Endothelial cell (in vitro differentiated cells): ENCODE measurements around the gene LY9. TPM values are rescaled to one million over a fixed set of nuclear protein-coding genes. Genes with fewer than 3 reads are reported as not detected.

Source experiments
- DNase-seq: peaks from one replicate; pipeline ENCODE4 v3.0.0; 2021; ENCODE audit warnings: low spot score
- H3K27ac Mint-ChIP-seq: one replicate; pipeline ENCODE4 v1.8.0; 2021; ENCODE audit warnings: mixed read lengths, inconsistent platforms; ENCODE audit not compliant: unreplicated experiment
- H3K27me3 Mint-ChIP-seq: one replicate; pipeline ENCODE4 v1.8.0; 2021; ENCODE audit warnings: mild to moderate bottlenecking, moderate library complexity, mixed read lengths, inconsistent platforms; ENCODE audit not compliant: unreplicated experiment
- H3K36me3 Mint-ChIP-seq: one replicate; pipeline ENCODE4 v1.8.0; 2021; ENCODE audit warnings: mild to moderate bottlenecking, low read depth, mixed read lengths, inconsistent platforms; ENCODE audit not compliant: unreplicated experiment
- H3K4me1 Mint-ChIP-seq: one replicate; pipeline ENCODE4 v1.8.0; 2021; ENCODE audit warnings: mild to moderate bottlenecking, mixed read lengths, inconsistent platforms; ENCODE audit not compliant: unreplicated experiment
- H3K4me3 Mint-ChIP-seq: one replicate; pipeline ENCODE4 v1.8.0; 2021; ENCODE audit warnings: mild to moderate bottlenecking, mixed read lengths, inconsistent platforms; ENCODE audit not compliant: unreplicated experiment
- H3K9me3 Mint-ChIP-seq: one replicate; pipeline ENCODE4 v1.8.0; 2021; ENCODE audit warnings: mixed read lengths, inconsistent platforms; ENCODE audit not compliant: unreplicated experiment
- CTCF ChIP-seq: fragments of 200-600 bp; sonication (generic); IDR thresholded peaks from one replicate; pipeline ENCODE4 v1.5.0; 2021; ENCODE audit warnings: antibody characterized with exemption; ENCODE audit not compliant: unreplicated experiment
- total RNA-seq: library from RNA; stranded (reverse); fragmentation: NEBNext Ultra II Directional; extraction: Animal tissue kit (Norgen Biotek cat#: 25700); gene quantifications from one replicate; pipeline ENCODE4 v1.2.1, GENCODE V29; 2021; ENCODE audit not compliant: unreplicated experiment

The LY9 gene
- total RNA-seq, 1 donor from 2014 or later, result not detected

DNA sequence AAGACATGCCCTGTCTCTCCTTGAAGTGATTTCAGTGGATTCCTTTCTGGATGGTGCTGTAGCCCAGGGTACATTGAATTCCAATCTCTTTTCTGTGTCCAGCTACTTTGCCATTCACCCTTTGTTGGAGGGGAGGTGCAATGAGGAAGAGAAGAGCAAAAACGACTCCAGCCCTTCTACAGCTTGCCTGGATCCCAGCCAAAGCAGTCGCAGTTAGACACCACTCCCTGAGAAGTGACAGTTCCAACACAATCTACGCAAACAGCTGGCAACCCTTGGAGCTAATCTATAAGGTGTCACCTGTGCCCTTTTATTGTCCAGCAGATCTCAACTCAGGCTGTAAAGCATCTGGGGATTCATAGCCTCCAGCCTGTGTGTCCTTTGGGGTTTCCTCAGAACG lies 62.1 kb downstream of the LY9 start:
- H3K4me1 Mint-ChIP-seq, result peaks cover 10% of the 10 kb centered on the region
- H3K27ac Mint-ChIP-seq, result no peak overlapping the region
- DNase-seq, result no peak
- TF ChIP-seq CTCF, result no peak
- H3K27me3 Mint-ChIP-seq, result peaks cover 2% of the 10 kb centered on the region
- no peaks in the 10 kb centered on the region for H3K36me3 Mint-ChIP-seq
- H3K4me3 Mint-ChIP-seq, result no peak overlapping the region
- no peaks in the 10 kb centered on the region for H3K9me3 Mint-ChIP-seq

GRCh38 chr1:160858507-160858906 lies 62.5 kb downstream of the LY9 start:
- no peaks in the 10 kb centered on the region for H3K9me3 Mint-ChIP-seq
- peaks cover 11% of the 10 kb centered on the region for H3K4me1 Mint-ChIP-seq
- H3K27me3 Mint-ChIP-seq, result peaks cover 2% of the 10 kb centered on the region
- H3K27ac Mint-ChIP-seq, result no peak overlapping the region
- no peak for TF ChIP-seq CTCF
- no peaks in the 10 kb centered on the region for H3K36me3 Mint-ChIP-seq
- H3K4me3 Mint-ChIP-seq, result no peak overlapping the region
- DNase-seq, result no peak

GRCh38 chr1:160859166-160859565 lies 63.2 kb downstream of the LY9 start:
- no peak for DNase-seq
- no peak for TF ChIP-seq CTCF
- Mint-ChIP-seq H3K27ac (no peak overlapping the region), H3K4me3 (no peak overlapping the region), H3K36me3 (no peaks in the 10 kb centered on the region), H3K9me3 (no peaks in the 10 kb centered on the region), H3K4me1 (peaks cover 18% of the 10 kb centered on the region), H3K27me3 (peaks cover 2% of the 10 kb centered on the region)

DNA sequence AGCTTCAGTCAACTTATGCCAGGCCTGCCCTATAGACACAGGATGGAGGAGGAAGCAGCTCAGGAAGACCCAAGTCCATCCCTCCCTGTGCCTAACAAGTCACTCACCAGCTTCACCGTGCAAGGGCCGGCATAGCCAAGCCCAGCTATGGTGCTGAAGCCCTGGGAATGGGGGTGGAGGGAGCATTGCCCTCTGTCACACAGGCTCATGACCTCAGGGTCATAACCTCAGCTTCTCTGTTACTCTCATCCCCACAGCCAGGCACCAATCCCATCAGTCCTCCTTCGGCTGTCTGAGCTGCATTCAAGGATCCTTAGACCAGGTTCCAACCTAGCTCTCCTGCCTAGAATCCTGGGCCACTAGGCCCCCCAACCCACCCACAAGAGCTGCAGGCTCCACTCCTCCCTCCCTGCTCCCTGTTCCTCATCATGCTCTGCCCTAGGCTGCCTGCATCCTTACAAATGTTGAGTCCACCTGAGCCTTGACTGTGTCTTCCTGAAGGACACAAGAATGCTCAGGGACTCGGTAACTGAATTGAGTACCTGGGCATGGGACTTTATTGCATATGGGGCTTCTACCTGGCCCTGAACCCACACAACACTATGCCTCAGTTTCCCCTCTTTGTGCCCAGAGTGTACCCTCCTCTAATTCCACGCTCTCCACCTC lies 65.0 kb downstream of the LY9 start:
- no peak for TF ChIP-seq CTCF
- no peak overlapping the region for H3K4me3 Mint-ChIP-seq
- H3K27ac Mint-ChIP-seq, result peak overlapping the region; percentile 52
- DNase-seq, result no peak
- peaks cover 2% of the 10 kb centered on the region for H3K27me3 Mint-ChIP-seq
- no peaks in the 10 kb centered on the region for H3K9me3 Mint-ChIP-seq
- H3K36me3 Mint-ChIP-seq, result no peaks in the 10 kb centered on the region
- H3K4me1 Mint-ChIP-seq, result peaks cover 21% of the 10 kb centered on the region

DNA sequence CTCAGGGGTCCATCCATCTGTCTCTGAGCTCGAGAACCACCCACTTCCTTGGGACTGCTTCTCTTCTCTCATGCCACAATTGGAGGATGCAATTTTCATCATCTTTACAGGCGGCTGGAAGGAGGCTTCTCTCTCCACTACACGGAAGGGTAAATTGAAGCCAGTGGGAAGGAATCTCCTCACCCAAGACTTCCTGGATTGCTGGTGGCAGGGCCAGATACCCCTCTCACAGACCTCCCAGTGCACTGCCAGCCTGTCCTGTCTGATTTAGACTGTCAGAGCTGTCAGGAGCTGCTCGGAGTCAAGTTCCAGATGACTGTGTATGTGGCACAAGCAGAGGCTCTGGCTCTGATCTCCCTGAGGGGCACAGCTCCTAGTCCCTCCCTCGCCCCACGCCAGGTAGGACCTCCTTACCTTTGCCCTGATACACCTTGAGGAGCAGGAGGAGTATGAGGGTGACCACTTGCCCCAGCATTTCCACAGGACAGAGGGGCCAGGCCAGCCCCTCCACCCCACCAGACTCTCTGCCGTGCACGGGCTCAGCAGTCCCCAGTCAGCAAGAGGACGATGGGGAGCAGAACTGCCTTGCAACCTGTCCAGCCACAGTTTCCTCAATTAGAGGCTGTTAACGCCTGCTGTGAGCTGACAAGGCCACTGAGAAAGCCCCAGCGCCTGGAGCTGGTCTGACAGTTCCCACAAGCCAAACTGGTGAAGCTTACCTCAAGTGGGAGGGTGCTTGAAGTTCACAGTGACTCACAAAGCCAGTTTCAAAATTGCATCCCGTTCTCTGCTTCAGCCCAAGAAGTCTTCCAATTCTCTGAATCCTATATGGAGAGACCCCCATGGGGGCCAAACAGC lies 66.5 kb downstream of the LY9 start, which contains the start of gene CD244:
TSS of gene CD244 (minus strand) at position 685 of the 858 bp plus-strand sequence. CDS start at position 475, 210 bp downstream.
- TF ChIP-seq CTCF, result no peak
- Mint-ChIP-seq H3K9me3 (no peaks in the 10 kb centered on the region), H3K4me1 (peaks cover 21% of the 10 kb centered on the region), H3K27ac (no peak within 1 kb of the TSS), H3K4me3 (no peak within 1 kb of the TSS), H3K36me3 (no peaks in the 10 kb centered on the region), H3K27me3 (peaks cover 2% of the 10 kb centered on the region)
- DNase-seq, result no peak
